ENCODE data around the gene ZC2HC1B.

- TF ChIP-seq EZH2phosphoT487 (IDR thresholded peaks at IDR 0.05; ENCODE audit: insufficient read depth, low read depth) (no peak), EZH2 (IDR thresholded peaks at IDR 0.05; ENCODE audit: insufficient read depth, poor library complexity, severe bottlenecking) (no peak)
These were observed 20.3 kb upstream of the ZC2HC1B start for GRCh38 chr6:143844006-143844405.

All from GM23248 (cell line).